GM12878 (cell line): ENCODE results near the gene LCN12. TPM values are rescaled to one million over a fixed set of nuclear protein-coding genes. Genes with fewer than 3 reads are reported as not detected.

Source experiments
- DPF2 ChIP-seq: fragments of 450-650 bp; IDR thresholded peaks from 2 replicates; pipeline ENCODE4 v1.6.1; 2017; ENCODE audit warnings: mild to moderate bottlenecking
- HCFC1 ChIP-seq: fragments of 150-350 bp; IDR thresholded peaks from 2 replicates; pipeline ENCODE4 v1.6.1; 2014; ENCODE audit warnings: low read length
- MYC ChIP-seq: IDR thresholded peaks from 2 replicates; pipeline ENCODE4 v1.6.1; 2011; ENCODE audit warnings: mild to moderate bottlenecking, low read length, moderate library complexity, inconsistent platforms; ENCODE audit not compliant: insufficient read depth, insufficient replicate concordance, insufficient read length, severe bottlenecking
- NRF1 ChIP-seq: conservative IDR thresholded peaks from 2 replicates; pipeline ENCODE4 v1.6.1; 2011; ENCODE audit warnings: mild to moderate bottlenecking, low read depth, low read length, improper control_type of control experiment
- RCOR1 ChIP-seq: conservative IDR thresholded peaks from 2 replicates; pipeline ENCODE4 v1.6.1; 2012; ENCODE audit warnings: low read depth, low read length, improper control_type of control experiment
- SMAD5 ChIP-seq: IDR thresholded peaks from 2 replicates; pipeline ENCODE4 v1.6.1; 2016; ENCODE audit warnings: antibody characterized with exemption, low read depth
- SMARCA5 ChIP-seq: fragments of 450-650 bp; IDR thresholded peaks from 2 replicates; pipeline ENCODE4 v1.6.1; 2017; ENCODE audit warnings: mild to moderate bottlenecking
- ZNF207 ChIP-seq: fragments of 450-650 bp; IDR thresholded peaks from 2 replicates; pipeline ENCODE4 v1.6.1; 2014; ENCODE audit warnings: antibody characterized with exemption, mild to moderate bottlenecking, borderline replicate concordance
- polyA plus RNA-seq, 11 experiments: library from polyadenylated mRNA; depleted of rRNA in 4 of 11; unstranded in 6 of 11; stranded (reverse) in 5 of 11; fragments of >200 nt; fragmentation: Nextera tagmentation in 4 of 11; fragmentation: Illumina TruSeq in 1 of 11; extraction: Ambion mirVana in 4 of 11; extraction: Trizol in 1 of 11; gene quantifications; 1 replicate in 1 of 11; 2 replicates in 10 of 11; pipeline versions ENCODE4 v1.2.1 to v1.2.3, GENCODE V29; 2011 to 2016; ENCODE audit warnings: inconsistent platforms in 2 of 11, missing spikeins in 2 of 11, low read depth in 1 of 11
- total RNA-seq, 4 experiments: library from RNA; depleted of rRNA in 3 of 4; stranded (reverse); fragments of >200 nt in 3 of 4; fragmentation: Illumina TruSeq in 1 of 4; extraction: Trizol in 1 of 4; gene quantifications; 2 replicates each; pipeline versions ENCODE4 v1.2.1 to v1.2.3, GENCODE V29; 2013 to 2021
- TF ChIP-seq, protein P1 (sequence below): fragments of 450-650 bp; IDR thresholded peaks from 2 replicates; pipeline ENCODE4 v1.6.1; 2017; ENCODE audit warnings: mild to moderate bottlenecking, moderate library complexity
- TF ChIP-seq, protein P2 (sequence below): IDR thresholded peaks from 2 replicates; pipeline ENCODE4 v1.6.1; 2012; ENCODE audit warnings: low read length, inconsistent platforms

LCN12 gene
- total and polyA plus RNA-seq, 10 of the 15 experiments (the other 5 are each of a cell fraction or from before 2014, with no cell fraction given): 0.06 to 0.64 (median 0.40) TPM; not detected in 3

DNA sequence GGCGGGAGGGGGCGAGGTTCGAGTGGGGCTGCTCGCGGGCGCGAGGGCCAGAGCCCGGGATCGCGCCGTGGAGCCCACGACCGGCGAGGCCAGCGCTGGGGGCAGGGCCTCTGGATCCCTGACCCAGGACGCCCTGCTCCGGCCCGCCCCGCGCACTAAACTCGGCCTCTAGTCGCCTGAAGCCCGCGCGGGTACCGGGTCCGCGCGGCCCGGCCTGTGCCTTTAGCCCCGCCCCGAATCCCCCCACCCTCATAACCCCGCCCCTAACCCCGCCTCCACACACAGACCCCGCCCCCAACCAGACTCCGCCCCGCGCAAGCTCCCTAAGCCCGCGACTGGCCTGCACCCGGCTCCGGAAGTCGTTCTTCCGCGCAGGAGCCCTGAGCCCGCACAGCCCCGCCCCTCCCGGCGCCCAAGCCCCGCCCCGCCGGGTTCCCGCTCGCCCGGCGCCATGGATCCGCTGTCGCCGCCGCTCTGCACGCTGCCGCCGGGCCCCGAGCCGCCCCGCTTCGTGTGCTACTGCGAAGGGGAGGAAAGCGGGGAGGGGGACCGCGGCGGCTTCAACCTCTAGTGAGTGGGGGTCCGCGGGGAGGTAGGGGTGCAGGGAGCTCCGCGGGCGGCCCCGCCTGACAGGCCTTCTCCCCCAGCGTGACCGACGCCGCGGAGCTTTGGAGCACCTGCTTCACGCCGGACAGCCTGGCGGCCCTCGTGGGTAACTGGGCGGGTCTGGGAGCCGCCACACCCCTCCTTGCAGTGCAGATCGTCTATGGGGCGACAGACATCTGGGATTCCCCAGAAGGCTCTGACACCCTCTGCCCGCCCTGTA, 40.1 kb downstream of the LCN12 start, which contains the start of gene PAXX (continued):
- TF ChIP-seq ZNF207: 0 out of 2 replicates have a peak, but pooled peaks have one; percentile 42
- TF ChIP-seq SMARCA5: peak; percentile 72
- TF ChIP-seq, protein P1, sequence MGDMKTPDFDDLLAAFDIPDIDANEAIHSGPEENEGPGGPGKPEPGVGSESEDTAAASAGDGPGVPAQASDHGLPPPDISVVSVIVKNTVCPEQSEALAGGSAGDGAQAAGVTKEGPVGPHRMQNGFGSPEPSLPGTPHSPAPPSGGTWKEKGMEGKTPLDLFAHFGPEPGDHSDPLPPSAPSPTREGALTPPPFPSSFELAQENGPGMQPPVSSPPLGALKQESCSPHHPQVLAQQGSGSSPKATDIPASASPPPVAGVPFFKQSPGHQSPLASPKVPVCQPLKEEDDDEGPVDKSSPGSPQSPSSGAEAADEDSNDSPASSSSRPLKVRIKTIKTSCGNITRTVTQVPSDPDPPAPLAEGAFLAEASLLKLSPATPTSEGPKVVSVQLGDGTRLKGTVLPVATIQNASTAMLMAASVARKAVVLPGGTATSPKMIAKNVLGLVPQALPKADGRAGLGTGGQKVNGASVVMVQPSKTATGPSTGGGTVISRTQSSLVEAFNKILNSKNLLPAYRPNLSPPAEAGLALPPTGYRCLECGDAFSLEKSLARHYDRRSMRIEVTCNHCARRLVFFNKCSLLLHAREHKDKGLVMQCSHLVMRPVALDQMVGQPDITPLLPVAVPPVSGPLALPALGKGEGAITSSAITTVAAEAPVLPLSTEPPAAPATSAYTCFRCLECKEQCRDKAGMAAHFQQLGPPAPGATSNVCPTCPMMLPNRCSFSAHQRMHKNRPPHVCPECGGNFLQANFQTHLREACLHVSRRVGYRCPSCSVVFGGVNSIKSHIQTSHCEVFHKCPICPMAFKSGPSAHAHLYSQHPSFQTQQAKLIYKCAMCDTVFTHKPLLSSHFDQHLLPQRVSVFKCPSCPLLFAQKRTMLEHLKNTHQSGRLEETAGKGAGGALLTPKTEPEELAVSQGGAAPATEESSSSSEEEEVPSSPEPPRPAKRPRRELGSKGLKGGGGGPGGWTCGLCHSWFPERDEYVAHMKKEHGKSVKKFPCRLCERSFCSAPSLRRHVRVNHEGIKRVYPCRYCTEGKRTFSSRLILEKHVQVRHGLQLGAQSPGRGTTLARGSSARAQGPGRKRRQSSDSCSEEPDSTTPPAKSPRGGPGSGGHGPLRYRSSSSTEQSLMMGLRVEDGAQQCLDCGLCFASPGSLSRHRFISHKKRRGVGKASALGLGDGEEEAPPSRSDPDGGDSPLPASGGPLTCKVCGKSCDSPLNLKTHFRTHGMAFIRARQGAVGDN: peak; percentile 80
- TF ChIP-seq DPF2: peak; percentile 74; the same call in 1 of the 2 replicates
- peak; percentile 46 for TF ChIP-seq NRF1
- peak; percentile 67; the same call in 1 of the 2 replicates for TF ChIP-seq SMAD5
- TF ChIP-seq HCFC1: no peak; the same call in 1 of the 2 replicates
- TF ChIP-seq MYC: peak; percentile 29
- TF ChIP-seq, protein P2, sequence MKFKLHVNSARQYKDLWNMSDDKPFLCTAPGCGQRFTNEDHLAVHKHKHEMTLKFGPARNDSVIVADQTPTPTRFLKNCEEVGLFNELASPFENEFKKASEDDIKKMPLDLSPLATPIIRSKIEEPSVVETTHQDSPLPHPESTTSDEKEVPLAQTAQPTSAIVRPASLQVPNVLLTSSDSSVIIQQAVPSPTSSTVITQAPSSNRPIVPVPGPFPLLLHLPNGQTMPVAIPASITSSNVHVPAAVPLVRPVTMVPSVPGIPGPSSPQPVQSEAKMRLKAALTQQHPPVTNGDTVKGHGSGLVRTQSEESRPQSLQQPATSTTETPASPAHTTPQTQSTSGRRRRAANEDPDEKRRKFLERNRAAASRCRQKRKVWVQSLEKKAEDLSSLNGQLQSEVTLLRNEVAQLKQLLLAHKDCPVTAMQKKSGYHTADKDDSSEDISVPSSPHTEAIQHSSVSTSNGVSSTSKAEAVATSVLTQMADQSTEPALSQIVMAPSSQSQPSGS: no peak
- TF ChIP-seq RCOR1: no peak
